WTC11 (cell line): ENCODE measurements around the gene CUL2.

Experiments
- JUN ChIP-seq: sonication (generic); formaldehyde crosslinking; IDR thresholded peaks from 2 replicates; pipeline ENCODE4 v1.8.0; 2023; ENCODE audit warnings: mild to moderate bottlenecking, missing genetic modification reagents
- NR1H2 ChIP-seq: sonication (generic); formaldehyde crosslinking; IDR thresholded peaks from 2 replicates; pipeline ENCODE4 v1.9.0; 2021; ENCODE audit warnings: mild to moderate bottlenecking, moderate library complexity, missing genetic modification reagents
- ZBTB21 ChIP-seq: sonication (generic); formaldehyde crosslinking; IDR thresholded peaks from 2 replicates; pipeline ENCODE4 v1.8.1; 2023; ENCODE audit warnings: mild to moderate bottlenecking, missing genetic modification reagents, borderline replicate concordance

GRCh38 chr10:34966451-34966850, 123.7 kb downstream of the CUL2 start:
- no peak for TF ChIP-seq JUN (CRISPR knock-in tag)
- no peak for TF ChIP-seq ZBTB21 (CRISPR knock-in tag)
- no peak for TF ChIP-seq NR1H2 (CRISPR knock-in tag)
